ENCODE results near the gene PDF.
"Not testable (repeated sequence)": the region's sequence is repeated elsewhere in the genome, so short reads cannot be mapped to it uniquely, and the experiment has no call there.

The PDF gene

DNA sequence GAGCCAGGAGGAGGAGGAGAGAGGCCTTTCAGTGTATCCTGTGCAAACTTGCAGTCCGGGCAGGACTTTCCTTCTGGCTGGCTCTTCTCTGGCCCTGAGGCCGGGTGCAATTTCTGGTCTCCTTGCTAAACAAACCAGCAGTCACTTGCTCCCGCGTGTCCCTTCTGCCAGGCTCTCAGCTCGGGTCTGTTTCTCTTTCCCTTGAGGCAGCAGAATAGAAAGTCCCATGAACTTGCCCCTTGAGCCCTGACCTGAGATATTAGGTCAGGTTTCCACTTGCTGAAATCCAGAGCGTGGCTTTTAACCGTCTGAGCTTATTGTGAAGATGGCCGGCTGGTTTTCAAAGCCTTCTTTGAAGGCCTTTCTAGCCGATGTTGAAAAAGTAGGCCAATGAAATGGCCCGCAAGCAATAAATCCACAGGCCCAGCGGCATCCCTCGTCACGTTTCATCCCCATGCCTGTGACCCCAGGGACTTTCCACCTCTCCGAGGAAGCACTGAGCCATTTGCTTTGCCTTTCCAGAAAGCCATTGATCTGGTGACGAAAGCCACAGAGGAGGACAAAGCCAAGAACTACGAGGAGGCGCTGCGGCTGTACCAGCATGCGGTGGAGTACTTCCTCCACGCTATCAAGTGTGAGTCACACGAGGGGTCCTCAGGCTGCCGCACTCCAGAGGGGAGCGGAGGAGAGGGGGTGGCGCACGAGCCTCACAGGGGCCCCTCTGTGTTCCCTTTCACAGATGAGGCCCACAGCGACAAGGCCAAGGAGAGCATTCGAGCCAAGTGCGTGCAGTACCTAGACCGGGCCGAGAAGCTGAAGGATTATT lies 14.7 kb downstream of the PDF start:
- no peak for DNase-seq

DNA sequence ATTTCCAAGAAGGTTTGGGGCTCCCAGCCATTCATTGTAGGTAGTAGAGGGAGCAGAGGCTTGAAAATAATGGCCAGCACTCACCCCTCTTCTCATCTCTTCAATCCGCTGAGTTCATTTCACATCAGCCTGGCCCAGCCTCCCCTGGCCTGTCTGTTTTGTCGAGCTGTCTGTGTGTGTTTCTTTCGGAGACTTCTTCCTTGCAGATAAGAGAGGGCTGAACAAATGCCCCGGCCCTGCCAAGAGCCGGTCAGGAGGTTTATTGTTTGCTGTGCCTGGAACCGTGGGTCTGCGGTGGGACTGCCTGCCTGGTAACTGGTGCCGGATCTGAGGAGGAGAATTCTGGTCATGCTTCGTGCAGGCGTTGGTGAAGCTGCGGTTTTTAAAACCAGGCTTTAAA lies 15.9 kb downstream of the PDF start:
- DNase-seq: no peak

DNA sequence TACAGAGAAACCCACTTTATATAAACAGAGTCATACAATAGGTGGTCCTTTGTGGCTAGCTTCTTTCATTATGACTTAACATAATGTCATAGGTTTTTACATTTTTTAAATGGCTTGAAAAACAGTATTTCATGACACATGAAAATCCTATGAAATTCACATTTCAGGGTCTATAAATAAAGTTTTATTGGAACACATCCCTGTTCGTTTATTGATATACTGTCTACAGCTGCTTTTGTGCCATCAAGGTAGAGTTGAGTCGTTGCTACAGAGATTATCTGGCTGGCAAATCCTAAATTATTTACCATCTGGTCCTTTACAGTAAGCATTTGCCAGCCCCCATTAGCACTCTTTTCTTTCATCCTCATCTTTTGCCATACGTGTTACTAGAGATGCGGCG lies 16.9 kb downstream of the PDF start:
- DNase-seq: no peak

DNA sequence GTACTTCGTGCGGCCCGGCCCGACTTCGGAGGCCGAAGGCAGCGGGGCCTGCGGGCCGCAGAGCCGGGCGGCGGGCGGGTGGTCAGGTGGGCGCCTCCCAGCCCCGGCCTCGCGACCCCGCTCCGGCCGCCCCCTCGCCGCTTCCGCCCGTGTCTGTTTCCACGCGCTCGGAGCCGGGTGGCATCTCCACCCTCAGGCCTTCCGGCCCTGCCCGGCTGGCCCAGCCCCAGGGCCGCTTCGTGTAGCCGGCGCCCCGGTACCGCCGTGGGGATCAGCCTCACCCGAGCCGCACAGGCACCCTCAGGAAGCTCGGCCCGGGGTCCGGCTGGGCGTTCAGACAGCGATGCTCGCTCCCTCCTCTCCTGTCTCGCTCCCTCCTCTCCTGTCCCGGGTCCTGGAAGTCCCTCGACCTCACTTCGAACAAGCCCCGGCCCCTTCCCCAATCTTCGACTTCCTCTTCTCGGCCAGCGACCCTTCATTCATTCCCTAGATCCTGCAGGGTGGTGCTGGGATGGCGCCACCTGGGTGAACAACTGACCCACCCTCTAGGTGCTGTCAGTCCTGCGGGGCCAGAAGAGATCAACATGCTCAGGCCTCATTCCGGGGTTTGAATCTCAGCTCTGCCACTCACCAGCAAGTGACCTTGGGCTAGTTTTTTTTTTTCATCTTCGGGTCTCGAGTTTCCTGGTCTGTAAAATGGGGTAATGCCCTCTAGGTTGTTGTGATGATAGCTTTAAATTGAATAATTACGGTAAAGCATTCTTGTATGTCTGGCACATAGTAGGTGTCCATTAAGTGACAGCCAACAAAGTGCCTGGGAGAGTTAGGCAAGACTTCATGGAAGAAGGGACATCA lies 18.6 kb downstream of the PDF start:
- DNase-seq: peak; percentile 26

DNA sequence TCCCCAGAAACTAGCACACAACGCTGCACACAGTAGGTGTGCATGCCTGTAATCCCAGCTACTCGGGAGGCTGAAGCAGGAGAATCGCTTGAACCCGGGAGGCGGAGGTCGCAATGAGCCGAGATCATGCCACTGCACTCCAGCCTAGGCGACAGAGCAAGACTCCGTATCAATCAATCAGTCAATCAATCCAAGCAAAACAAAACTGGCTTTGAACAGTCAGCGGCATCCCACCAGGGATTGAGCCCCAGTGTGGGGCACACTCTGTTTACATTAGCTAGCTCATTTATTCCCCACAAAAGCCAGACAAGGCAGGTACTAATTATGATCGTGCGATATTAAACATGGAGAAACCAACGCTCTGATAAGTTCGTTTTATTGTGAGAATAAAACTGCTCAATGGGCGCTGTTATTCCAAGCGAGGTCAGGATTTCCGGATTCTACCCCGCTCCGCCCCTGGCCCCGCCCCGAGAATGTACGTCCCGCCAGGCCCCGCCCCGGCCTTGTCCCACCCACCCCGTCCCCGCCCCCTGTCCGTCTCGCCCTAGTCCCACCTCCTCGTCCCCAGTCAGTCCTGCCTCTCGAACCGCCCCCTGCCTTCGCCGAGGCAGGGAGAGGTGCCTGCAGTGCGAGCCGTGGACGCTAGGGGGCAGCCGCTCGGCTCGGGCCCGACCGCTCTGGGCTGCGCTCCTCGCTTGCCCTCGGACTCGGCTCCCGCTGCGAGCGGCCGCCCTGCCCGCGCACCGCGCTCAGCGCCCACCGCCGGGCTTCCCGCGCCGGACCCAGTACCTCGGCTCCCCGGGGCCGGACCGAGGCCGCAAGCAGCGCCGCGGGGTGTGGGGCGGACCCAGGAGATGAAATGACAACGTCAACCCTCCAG lies 19.5 kb downstream of the PDF start, which contains the start of gene VPS4A:
TSS of gene VPS4A (plus strand) at position 698 of the 880 bp plus-strand sequence. CDS start at position 860, 162 bp downstream.
- DNase-seq: peak; percentile 97

DNA sequence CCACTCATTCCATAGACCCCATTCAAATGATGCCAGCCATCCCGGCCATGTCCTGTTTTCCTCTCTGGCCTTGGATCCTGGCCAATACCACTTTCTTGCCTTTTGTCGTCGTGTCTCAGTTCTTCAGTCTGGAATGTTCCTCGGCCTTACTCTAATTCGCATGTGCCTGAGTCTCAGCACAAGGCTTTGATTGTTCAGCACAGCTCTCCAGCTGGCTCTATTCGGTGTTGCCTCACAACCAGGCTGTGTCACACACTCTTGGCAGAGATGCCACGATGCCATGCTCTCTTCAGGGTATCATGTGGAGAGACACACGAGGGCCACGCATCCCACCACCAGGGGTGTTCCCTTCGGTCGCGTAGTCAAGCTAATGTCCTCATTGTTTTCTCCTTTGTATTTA lies 21.1 kb downstream of the PDF start:
- no peak for DNase-seq

DNA sequence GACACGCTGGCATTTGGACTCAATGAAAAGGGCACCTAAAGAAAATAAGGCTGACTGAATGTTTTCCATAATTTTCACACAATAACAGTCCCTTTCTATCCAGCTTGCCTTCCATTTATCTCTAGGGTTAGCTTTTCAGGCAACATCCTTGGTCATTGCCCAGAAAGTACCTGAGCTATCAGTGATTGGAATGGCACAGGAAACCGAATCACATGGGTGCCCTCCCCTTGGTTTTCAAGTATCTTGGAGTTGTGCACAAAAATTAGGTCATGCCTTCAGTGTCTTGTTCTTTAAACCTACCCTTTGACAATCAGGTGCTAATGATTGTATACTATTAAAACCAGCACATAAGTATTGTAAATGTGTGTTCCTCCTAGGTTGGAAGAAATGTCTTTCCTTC lies 22.5 kb downstream of the PDF start:
- DNase-seq: no peak

DNA sequence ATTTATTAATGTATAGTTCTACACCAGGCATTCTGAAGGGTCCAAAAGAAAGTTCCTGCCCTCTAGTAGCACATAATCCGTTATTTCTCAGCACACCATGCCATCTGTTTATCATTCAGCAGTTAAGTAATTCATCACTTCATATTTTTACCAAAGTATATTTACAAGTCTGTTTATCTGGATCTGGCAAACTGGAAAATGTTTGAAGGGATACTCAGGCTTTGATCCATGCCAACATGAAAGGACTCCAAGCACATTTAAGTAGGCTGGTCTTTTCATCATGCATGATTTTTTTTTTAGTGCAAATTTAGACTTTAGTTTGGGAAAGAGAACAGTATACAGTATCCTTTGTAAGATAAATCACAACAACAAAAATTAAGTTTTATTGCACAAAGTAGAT lies 23.3 kb downstream of the PDF start:
- DNase-seq: no peak

DNA sequence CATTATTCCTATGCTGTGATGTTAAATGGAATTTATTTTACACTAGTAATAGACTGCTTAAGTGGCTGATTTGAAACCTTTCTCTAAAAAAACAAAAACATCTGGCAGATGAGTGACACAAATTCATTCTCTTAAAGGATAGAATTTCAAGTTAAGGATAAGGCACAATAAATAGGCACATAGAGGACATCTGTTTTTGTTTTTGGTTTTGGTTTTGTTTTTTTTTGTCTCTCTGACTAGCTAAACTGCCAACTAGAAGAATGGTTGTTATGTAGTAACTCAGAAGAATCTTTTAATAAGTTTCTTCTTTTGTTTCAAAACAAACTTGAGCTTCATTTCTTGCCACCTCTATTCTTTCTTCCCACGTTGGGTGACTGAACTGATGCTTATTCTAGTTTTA lies 24.4 kb downstream of the PDF start:
- no peak for DNase-seq

DNA sequence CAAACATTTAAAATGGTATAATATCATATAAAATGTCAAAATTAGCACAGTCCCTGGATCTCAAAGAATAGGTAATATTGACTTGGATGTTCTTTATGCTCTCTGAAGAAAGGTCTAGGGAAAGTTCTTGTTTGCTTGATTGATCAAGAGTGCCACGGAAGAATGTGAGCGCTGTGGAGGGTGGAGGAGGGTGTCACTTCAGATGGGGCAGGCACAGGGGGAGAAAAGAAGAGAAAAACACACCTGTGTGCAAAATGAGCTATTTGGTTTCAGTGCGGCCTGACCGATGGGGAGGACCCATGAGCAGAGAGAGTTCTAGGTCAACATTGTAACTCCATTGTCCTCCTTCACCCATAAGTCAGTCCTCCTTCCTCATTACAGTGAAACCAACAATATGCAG lies 28.1 kb downstream of the PDF start:
- DNase-seq: no peak

DNA sequence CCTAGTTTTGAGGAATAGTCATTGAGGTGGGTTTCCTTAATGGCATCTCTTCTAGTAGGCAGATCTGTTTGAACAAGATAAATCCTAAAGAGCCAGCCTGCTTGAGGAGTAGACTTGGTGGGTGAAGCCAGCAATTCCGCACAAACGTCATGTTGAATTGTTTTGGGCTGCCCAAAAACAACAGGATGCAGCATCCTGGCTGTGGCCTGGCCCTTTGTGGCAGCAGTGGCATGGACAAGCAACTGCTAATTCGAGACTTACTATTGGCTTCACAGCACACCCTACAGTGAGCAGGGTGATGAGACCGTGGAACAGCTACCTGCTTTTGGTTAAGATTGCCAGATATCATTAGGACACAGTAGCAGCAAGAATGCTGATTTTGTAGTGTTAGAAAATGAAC lies 28.5 kb downstream of the PDF start:
- no peak for DNase-seq

DNA sequence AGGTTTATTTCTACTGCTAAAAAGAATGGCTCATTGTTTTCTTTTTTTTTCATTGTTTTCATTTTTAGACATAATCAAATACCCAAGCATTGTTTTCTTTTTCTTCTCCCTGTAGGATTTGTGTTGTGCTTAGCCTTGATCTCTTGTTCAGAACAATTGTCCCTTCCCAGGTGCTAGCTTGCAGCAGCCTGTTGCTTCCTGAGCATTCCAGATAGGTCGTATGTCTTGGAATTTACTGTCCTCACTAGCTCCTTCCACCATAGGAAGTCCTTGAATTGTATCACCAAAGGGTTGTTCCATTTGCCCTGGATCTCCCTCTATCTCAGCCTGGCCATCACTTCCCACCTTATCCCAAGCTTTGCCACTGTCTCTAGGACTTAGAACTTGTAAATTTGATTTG lies 29.2 kb downstream of the PDF start:
- DNase-seq: no peak

DNA sequence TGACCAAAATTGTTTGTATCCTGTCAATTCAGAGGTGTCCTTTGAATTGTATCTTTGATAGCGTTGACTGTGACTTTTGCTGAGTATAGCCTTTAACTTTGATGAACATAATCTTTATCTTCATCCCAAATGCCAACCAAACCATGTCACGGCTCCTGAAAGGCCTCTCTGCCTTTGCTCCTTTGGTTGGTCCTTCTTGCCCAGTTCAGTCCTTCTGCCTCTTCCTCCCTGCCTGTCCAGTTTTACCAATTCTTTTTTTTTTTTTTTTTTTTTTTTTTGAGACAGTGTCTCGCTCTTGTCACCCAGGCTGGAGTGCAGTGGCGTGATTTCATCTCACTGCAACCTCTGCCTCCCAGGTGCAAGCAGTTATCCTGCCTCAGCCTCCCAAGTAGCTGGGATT lies 32.1 kb downstream of the PDF start:
- DNase-seq: no peak

DNA sequence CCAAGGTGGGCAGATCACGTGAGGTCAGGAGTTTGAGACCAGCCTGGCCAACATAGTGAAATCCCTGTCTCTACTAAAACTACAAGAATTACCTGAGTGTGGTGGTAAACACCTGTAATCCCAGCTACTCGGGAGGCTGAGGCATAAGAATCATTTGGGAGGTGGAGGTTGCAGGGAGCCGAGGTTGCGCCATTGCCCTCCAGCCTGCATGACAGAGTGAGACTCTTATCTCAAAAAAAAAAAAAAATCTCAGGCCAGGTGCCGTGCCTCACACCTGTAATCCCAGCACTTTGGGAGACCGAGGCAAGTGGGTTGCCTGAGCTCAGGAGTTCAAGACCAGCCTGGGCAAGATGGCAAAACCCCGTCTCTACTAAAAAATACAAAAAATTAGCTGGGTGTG lies 33.6 kb downstream of the PDF start:
- DNase-seq: not testable (repeated sequence)

DNA sequence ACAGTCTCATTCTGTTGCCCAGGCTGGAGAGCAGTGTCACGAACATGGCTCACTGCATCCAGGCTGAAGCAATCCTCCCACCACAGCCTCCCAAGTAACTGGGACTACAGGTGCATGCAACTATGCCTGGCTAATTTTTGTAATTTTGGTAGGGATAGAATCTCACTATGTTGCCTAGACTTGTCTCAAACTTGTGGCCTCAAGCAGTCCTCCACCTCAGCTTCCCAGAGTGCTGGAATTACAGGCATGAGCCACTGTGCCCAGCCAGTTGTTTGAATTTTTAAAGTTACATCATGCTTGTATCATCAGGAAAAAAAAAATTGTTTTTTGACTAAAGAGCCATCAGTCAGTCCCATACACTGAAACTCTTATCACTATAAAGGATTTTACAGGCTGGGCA lies 36.3 kb downstream of the PDF start:
- DNase-seq: no peak

DNA sequence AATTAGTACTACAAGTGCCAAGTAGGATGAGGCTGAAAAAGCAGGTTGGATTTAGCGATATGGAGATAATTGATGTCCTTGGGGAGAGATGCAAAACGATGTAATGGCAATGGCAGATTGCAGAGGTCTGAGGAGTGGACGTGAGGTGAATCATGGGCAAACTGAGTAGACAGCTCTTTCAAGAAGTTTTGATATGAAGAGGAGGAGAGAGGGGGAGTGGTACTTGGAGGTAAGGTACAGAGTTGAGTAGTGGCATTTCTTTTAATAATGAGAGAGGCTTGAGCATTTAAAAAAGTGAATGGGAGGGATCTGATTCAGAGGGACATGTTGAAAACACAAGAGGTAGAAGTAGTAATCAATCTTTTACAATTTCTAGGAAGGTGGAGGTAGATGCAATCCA lies 37.0 kb downstream of the PDF start:
- DNase-seq: no peak

DNA sequence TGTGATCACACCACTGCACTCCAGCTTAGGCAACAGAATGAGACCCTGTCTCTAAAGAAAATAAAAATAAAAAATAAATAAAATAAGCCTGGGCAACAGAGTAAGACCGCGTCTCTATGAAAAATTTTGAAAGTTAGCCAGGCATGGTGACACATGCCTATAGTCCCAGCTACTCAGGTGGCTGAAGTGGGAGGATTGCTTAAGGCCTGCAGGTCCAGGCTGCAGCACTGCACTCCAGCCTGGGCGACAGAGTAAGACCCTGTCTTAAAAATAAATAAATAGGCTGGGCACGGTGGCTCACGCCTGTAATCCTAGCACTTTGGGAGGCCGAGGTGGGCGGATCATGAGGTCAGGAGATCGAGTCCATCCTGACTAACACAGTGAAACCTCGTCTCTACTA lies 38.7 kb downstream of the PDF start:
- not testable (repeated sequence) for DNase-seq

DNA sequence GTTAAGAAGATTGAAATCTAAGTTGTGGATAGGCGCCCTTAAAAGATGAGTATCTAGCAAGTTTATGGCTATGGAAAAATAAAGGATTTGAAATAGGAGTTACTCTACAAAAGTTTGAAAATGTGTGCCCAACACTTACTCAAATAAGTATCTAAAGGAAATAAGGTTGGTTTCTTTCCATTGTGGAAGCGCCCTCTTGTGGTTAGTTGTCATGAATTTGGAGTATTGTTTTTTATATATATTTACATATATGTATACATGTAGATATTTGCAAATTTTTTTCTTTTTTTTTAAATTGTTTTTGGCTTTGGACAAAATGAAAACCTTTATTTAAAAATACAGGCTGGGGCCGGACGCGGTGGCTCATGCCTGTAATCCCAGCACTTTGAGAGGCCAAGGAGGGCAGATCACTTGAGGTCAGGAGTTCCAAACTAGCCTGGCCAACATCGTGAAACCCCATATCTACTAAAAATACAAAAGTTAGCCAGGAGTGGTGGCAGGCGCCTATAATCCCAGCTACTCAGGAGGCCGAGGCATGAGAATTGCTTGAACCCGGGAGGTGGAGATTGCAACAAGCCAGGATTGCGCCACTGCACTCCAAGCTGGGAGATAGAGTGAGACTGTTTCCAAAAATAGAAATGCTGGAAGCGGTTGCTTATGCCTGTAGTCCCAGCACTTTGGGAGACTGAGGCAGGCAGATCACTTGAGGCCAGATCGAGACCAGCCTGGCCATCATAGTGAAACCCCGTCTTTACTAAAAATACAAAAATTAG lies 43.3 kb downstream of the PDF start:
- DNase-seq: peak; percentile 15

DNA sequence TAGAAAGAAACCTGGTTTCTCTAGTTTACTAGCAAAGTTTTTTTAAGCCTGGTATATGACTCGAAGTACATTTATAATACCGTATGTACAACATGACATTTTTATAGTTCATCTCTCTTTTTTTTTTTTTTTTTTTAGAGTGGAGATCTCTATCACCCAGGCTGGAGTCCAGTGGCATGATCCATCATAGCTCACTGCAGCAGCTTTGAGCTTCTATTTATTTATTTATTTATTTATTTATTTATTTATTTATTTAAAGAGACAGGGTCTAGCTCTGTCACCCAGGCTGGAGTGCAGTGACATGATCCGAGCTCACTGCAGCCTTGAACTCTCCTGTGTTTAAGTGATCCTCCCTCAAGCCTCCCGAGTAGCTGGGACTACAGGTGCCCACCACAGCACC lies 45.1 kb downstream of the PDF start:
- DNase-seq: no peak

DNA sequence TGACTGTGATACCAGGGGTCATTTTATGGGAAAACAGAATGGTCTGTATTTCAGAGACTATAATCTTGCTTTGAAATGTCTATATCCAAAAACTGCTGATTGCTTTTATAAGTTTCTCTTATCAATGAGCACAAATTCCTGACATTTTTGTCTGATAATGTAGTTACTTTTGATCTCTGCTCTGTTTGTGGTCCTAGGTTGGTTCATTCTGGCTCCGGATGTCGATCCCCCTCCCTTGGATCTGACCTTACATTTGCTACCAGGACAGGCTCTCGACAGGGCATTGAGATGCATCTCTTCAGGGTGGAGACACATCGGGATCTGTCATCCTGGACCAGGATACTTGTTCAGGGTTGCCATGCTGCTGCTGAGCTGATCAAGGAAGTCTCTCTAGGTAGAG lies 46.5 kb downstream of the PDF start:
- DNase-seq: no peak

DNA sequence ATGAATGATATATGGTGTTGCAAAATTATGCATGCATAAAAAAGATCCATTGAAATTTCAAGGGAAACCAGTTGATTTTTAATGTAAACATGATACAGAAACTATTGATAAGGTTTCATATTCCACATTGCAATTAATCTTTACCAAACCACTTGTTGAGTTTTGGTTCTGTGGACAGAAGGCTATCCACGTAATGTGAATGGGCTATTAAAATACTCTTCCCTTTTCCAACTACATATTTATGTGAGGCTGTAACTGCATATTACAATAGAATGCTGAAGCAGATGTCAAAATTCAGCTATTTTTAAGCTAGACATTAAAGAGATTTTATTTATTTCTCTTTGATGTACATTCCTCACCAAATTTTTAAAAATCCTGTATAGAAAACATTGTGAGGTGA lies 53.0 kb downstream of the PDF start:
- DNase-seq: no peak
